Measurements from ENCODE around the gene NF1. TPM values are rescaled to one million over a fixed set of nuclear protein-coding genes. Genes with fewer than 3 reads are reported as not detected.

Gene NF1
- total RNA-seq, 1 donor from 2014 or later: 53.7 TPM

GRCh38 chr17:31272803-31273202, 178.0 kb downstream of the NF1 start:
- H3K4me2 ChIP-seq (ENCODE audit: low read length): no peak overlapping the region
- H3K4me3 Mint-ChIP-seq (ENCODE audit: unreplicated experiment): no peak overlapping the region
- no peaks in the 10 kb centered on the region for H3K9me3 ChIP-seq (ENCODE audit: insufficient read depth, low read depth, low read length)
- no peaks in the 10 kb centered on the region for H3K27me3 Mint-ChIP-seq (ENCODE audit: low read depth, unreplicated experiment)
- H3K9ac ChIP-seq (ENCODE audit: low read length): no peak overlapping the region
- DNase-seq (ENCODE audit: low read depth): no peak
- H3K27me3 ChIP-seq (ENCODE audit: insufficient read depth, low read length): no peaks in the 10 kb centered on the region
- H3K4me1 ChIP-seq (ENCODE audit: insufficient read depth, low read length): peaks cover 25% of the 10 kb centered on the region
- H3K36me3 Mint-ChIP-seq (ENCODE audit: low read depth, unreplicated experiment): peaks cover 8% of the 10 kb centered on the region
- no peak for FAIRE-seq
- H2AFZ ChIP-seq (ENCODE audit: low read depth, low read length): no peak overlapping the region
- no peak overlapping the region for H3K4me3 ChIP-seq (ENCODE audit: insufficient read depth, low read depth, low read length)
- H3K36me3 ChIP-seq (ENCODE audit: insufficient read depth, low read length): peaks cover 14% of the 10 kb centered on the region
- no peak overlapping the region for H3K27ac ChIP-seq (ENCODE audit: low read depth, low read length)
- no peak overlapping the region for H3K27ac Mint-ChIP-seq (ENCODE audit: unreplicated experiment)
- H3K4me1 Mint-ChIP-seq (ENCODE audit: low read depth, unreplicated experiment): peaks cover 29% of the 10 kb centered on the region
- no peaks in the 10 kb centered on the region for H4K20me1 ChIP-seq (ENCODE audit: insufficient read depth, low read length)
- peaks cover 5% of the 10 kb centered on the region for H3K79me2 ChIP-seq (ENCODE audit: insufficient read depth, low read length)
- H3K9me3 Mint-ChIP-seq (ENCODE audit: unreplicated experiment): no peaks in the 10 kb centered on the region
- TF ChIP-seq EZH2 (IDR thresholded peaks at IDR 0.05; ENCODE audit: insufficient read depth, low read length) (no peak), CTCF (IDR thresholded peaks at IDR 0.05; ENCODE audit: insufficient read depth, low read depth, low read length) (no peak)

GRCh38 chr17:31273516-31273915, 178.7 kb downstream of the NF1 start:
- Histone ChIP-seq H3K4me3 (ENCODE audit: insufficient read depth, low read depth, low read length) (no peak overlapping the region), H3K9ac (ENCODE audit: low read length) (no peak overlapping the region), H3K36me3 (ENCODE audit: insufficient read depth, low read length) (peaks cover 14% of the 10 kb centered on the region), H3K9me3 (ENCODE audit: insufficient read depth, low read depth, low read length) (no peaks in the 10 kb centered on the region), H3K4me2 (ENCODE audit: low read length) (no peak overlapping the region), H2AFZ (ENCODE audit: low read depth, low read length) (no peak overlapping the region), H3K27ac (ENCODE audit: low read depth, low read length) (no peak overlapping the region), H3K4me1 (ENCODE audit: insufficient read depth, low read length) (peaks cover 18% of the 10 kb centered on the region), H4K20me1 (ENCODE audit: insufficient read depth, low read length) (no peaks in the 10 kb centered on the region), H3K79me2 (ENCODE audit: insufficient read depth, low read length) (peaks cover 5% of the 10 kb centered on the region), H3K27me3 (ENCODE audit: insufficient read depth, low read length) (no peaks in the 10 kb centered on the region)
- Mint-ChIP-seq H3K27me3 (ENCODE audit: low read depth, unreplicated experiment) (no peaks in the 10 kb centered on the region), H3K36me3 (ENCODE audit: low read depth, unreplicated experiment) (peaks cover 6% of the 10 kb centered on the region), H3K9me3 (ENCODE audit: unreplicated experiment) (no peaks in the 10 kb centered on the region), H3K4me1 (ENCODE audit: low read depth, unreplicated experiment) (peaks cover 21% of the 10 kb centered on the region), H3K4me3 (ENCODE audit: unreplicated experiment) (no peak overlapping the region), H3K27ac (ENCODE audit: unreplicated experiment) (no peak overlapping the region)
- no peak for FAIRE-seq
- DNase-seq (ENCODE audit: low read depth): no peak
- no peak for TF ChIP-seq EZH2 (IDR thresholded peaks at IDR 0.05; ENCODE audit: insufficient read depth, low read length)
- TF ChIP-seq CTCF (IDR thresholded peaks at IDR 0.05; ENCODE audit: insufficient read depth, low read depth, low read length): no peak

GRCh38 chr17:31274252-31274651, 179.5 kb downstream of the NF1 start:
- no peak overlapping the region for H3K27ac Mint-ChIP-seq (ENCODE audit: unreplicated experiment)
- peaks cover 14% of the 10 kb centered on the region for H3K36me3 ChIP-seq (ENCODE audit: insufficient read depth, low read length)

More at GRCh38 chr17:31274252-31274651, 179.5 kb downstream of the NF1 start:
- no peaks in the 10 kb centered on the region for H3K27me3 Mint-ChIP-seq (ENCODE audit: low read depth, unreplicated experiment)
- Histone ChIP-seq H2AFZ (ENCODE audit: low read depth, low read length) (no peak overlapping the region), H3K9me3 (ENCODE audit: insufficient read depth, low read depth, low read length) (no peaks in the 10 kb centered on the region), H3K9ac (ENCODE audit: low read length) (no peak overlapping the region), H3K27ac (ENCODE audit: low read depth, low read length) (no peak overlapping the region), H3K4me1 (ENCODE audit: insufficient read depth, low read length) (peaks cover 11% of the 10 kb centered on the region), H3K4me3 (ENCODE audit: insufficient read depth, low read depth, low read length) (no peak overlapping the region), H3K79me2 (ENCODE audit: insufficient read depth, low read length) (peaks cover 5% of the 10 kb centered on the region), H3K4me2 (ENCODE audit: low read length) (no peak overlapping the region), H4K20me1 (ENCODE audit: insufficient read depth, low read length) (no peaks in the 10 kb centered on the region), H3K27me3 (ENCODE audit: insufficient read depth, low read length) (no peaks in the 10 kb centered on the region)
- no peaks in the 10 kb centered on the region for H3K9me3 Mint-ChIP-seq (ENCODE audit: unreplicated experiment)
- peaks cover 16% of the 10 kb centered on the region for H3K4me1 Mint-ChIP-seq (ENCODE audit: low read depth, unreplicated experiment)
- H3K4me3 Mint-ChIP-seq (ENCODE audit: unreplicated experiment): no peak overlapping the region
- DNase-seq (ENCODE audit: low read depth): peak; percentile 27
- TF ChIP-seq CTCF (IDR thresholded peaks at IDR 0.05; ENCODE audit: insufficient read depth, low read depth, low read length): no peak
- no peak for TF ChIP-seq EZH2 (IDR thresholded peaks at IDR 0.05; ENCODE audit: insufficient read depth, low read length)
- peak; percentile 29 for FAIRE-seq
- peaks cover 6% of the 10 kb centered on the region for H3K36me3 Mint-ChIP-seq (ENCODE audit: low read depth, unreplicated experiment)

Measured in astrocyte (in vitro differentiated cells and primary cell).